Stimulated activated naive CD8-positive, alpha-beta T cell treated with anti-CD3 and anti-CD28 coated beads, Interleukin-15, amount 100 ng/mL, for 72 hours (primary cell): ENCODE measurements around the gene NKX1-1.
A peak's percentile ranks its signal among the peaks of the same experiment; 100 is the strongest.

Experiments used
- ATAC-seq: fragments of 150-1000 bp; cut with Tn5 transposase; 2 replicates; pipeline ENCODE4 v1.10.0; 2021; ENCODE audit warnings: mild to moderate bottlenecking, moderate library complexity
- DNase-seq, 2 donors: peaks; one replicate each; pipeline ENCODE4 v3.0.0; 2021 to 2022
- H3K27ac Mint-ChIP-seq, 2 donors: one replicate each; pipeline ENCODE4 v1.8.0; 2022; ENCODE audit warnings: mild to moderate bottlenecking in 2 of 2, mixed read lengths in 2 of 2, moderate library complexity in 2 of 2
- H3K27me3 Mint-ChIP-seq: one replicate; pipeline ENCODE4 v1.8.0; 2022; ENCODE audit warnings: mixed read lengths
- H3K4me1 Mint-ChIP-seq: one replicate; pipeline ENCODE4 v1.8.0; 2022; ENCODE audit warnings: mild to moderate bottlenecking, mixed read lengths
- H3K4me3 Mint-ChIP-seq, 2 donors: one replicate each; pipeline ENCODE4 v1.8.0; 2022; ENCODE audit warnings: mild to moderate bottlenecking in 2 of 2, mixed read lengths in 2 of 2, moderate library complexity in 1 of 2
- H3K9me3 Mint-ChIP-seq, 2 donors: one replicate each; pipeline ENCODE4 v1.8.0; 2022; ENCODE audit warnings: mixed read lengths in 2 of 2

Gene NKX1-1

GRCh38 chr4:1410491-1411325, 4.5 kb upstream of the NKX1-1 start:
- H3K9me3 Mint-ChIP-seq = no peaks in the 10 kb centered on the region
- H3K27ac Mint-ChIP-seq = no peak overlapping the region
- H3K27me3 Mint-ChIP-seq = peaks cover 86% of the 10 kb centered on the region
- H3K4me1 Mint-ChIP-seq = peaks cover 24% of the 10 kb centered on the region
- H3K4me3 Mint-ChIP-seq = no peak overlapping the region
- peak; percentile 63 for ATAC-seq
- DNase-seq = peak; percentile 41 to 47

- H3K27ac Mint-ChIP-seq = peak overlapping the region in 1 of 2 donors; percentile 15
- H3K9me3 Mint-ChIP-seq = no peaks in the 10 kb centered on the region
- no peak for ATAC-seq
- H3K27me3 Mint-ChIP-seq = peaks cover 86% of the 10 kb centered on the region
- no peak overlapping the region for H3K4me3 Mint-ChIP-seq
- peaks cover 30% of the 10 kb centered on the region for H3K4me1 Mint-ChIP-seq
- DNase-seq = no peak
Measured at GRCh38 chr4:1409491-1410425, 3.5 kb upstream of the NKX1-1 start.

GRCh38 chr4:1409079-1409478, 2.8 kb upstream of the NKX1-1 start:
- Mint-ChIP-seq H3K9me3 (no peaks in the 10 kb centered on the region), H3K4me3 (no peak overlapping the region), H3K4me1 (peaks cover 30% of the 10 kb centered on the region), H3K27ac (peak overlapping the region in 1 of 2 donors; percentile 15), H3K27me3 (peaks cover 90% of the 10 kb centered on the region)
- no peak for ATAC-seq
- no peak for DNase-seq

- Mint-ChIP-seq H3K27me3 (peaks cover 90% of the 10 kb centered on the region), H3K4me1 (peaks cover 34% of the 10 kb centered on the region), H3K27ac (peak overlapping the region in 1 of 2 donors; percentile 60), H3K4me3 (no peak overlapping the region), H3K9me3 (no peaks in the 10 kb centered on the region)
- ATAC-seq = no peak
- DNase-seq = peak in 1 of 2 donors; percentile 14
Measured at GRCh38 chr4:1408418-1408817, 2.2 kb upstream of the NKX1-1 start.

GRCh38 chr4:1407657-1408333, 1.6 kb upstream of the NKX1-1 start:
- no peaks in the 10 kb centered on the region for H3K9me3 Mint-ChIP-seq
- H3K27ac Mint-ChIP-seq = peak overlapping the region in 1 of 2 donors; percentile 87
- DNase-seq = no peak
- ATAC-seq = no peak
- H3K27me3 Mint-ChIP-seq = peaks cover 87% of the 10 kb centered on the region
- H3K4me3 Mint-ChIP-seq = no peak overlapping the region
- peaks cover 34% of the 10 kb centered on the region for H3K4me1 Mint-ChIP-seq

GRCh38 chr4:1406981-1407656, 877 bp upstream of the NKX1-1 start:
- Mint-ChIP-seq H3K27me3 (peaks cover 87% of the 10 kb centered on the region), H3K4me3 (no peak overlapping the region), H3K27ac (peak overlapping the region in 1 of 2 donors; percentile 87), H3K4me1 (peaks cover 34% of the 10 kb centered on the region), H3K9me3 (no peaks in the 10 kb centered on the region)
- DNase-seq = peak in 1 of 2 donors; percentile 8
- ATAC-seq = no peak

- Mint-ChIP-seq H3K27ac (no peak overlapping the region), H3K4me1 (peaks cover 34% of the 10 kb centered on the region), H3K9me3 (no peaks in the 10 kb centered on the region), H3K4me3 (no peak overlapping the region), H3K27me3 (peaks cover 86% of the 10 kb centered on the region)
- DNase-seq = peak in 1 of 2 donors; percentile 7
- no peak for ATAC-seq
Measured at GRCh38 chr4:1405636-1406393, 427 bp downstream of the NKX1-1 start.

GRCh38 chr4:1405254-1405635, 997 bp downstream of the NKX1-1 start:
- H3K27ac Mint-ChIP-seq = peak overlapping the region in 1 of 2 donors; percentile 74
- ATAC-seq (no peak), DNase-seq (no peak)
- H3K4me3 Mint-ChIP-seq = no peak overlapping the region
- H3K9me3 Mint-ChIP-seq = no peaks in the 10 kb centered on the region
- H3K27me3 Mint-ChIP-seq = peaks cover 86% of the 10 kb centered on the region
- peaks cover 28% of the 10 kb centered on the region for H3K4me1 Mint-ChIP-seq

- DNase-seq (peak in 1 of 2 donors; percentile 8), ATAC-seq (no peak)
- Mint-ChIP-seq H3K27me3 (peaks cover 86% of the 10 kb centered on the region), H3K4me3 (no peak overlapping the region), H3K9me3 (no peaks in the 10 kb centered on the region), H3K27ac (peak overlapping the region in 1 of 2 donors; percentile 74), H3K4me1 (peaks cover 28% of the 10 kb centered on the region)
Measured at GRCh38 chr4:1404573-1405253, 1.5 kb downstream of the NKX1-1 start.

GRCh38 chr4:1403591-1404572, 2.4 kb downstream of the NKX1-1 start:
- H3K27me3 Mint-ChIP-seq = peaks cover 78% of the 10 kb centered on the region
- DNase-seq (peak in 1 of 2 donors; percentile 8), ATAC-seq (no peak)
- peak overlapping the region in 1 of 2 donors; percentile 52 for H3K4me3 Mint-ChIP-seq
- peaks cover 31% of the 10 kb centered on the region for H3K4me1 Mint-ChIP-seq
- no peak overlapping the region for H3K27ac Mint-ChIP-seq
- H3K9me3 Mint-ChIP-seq = peaks cover 0 to 2% of the 10 kb centered on the region in 2 donors

- DNase-seq (peak in 1 of 2 donors; percentile 7), ATAC-seq (no peak)
- Mint-ChIP-seq H3K27ac (no peak overlapping the region), H3K4me1 (peaks cover 27% of the 10 kb centered on the region), H3K9me3 (peaks cover 0 to 8% of the 10 kb centered on the region in 2 donors), H3K4me3 (no peak overlapping the region), H3K27me3 (peaks cover 71% of the 10 kb centered on the region)
Measured at GRCh38 chr4:1403177-1403583, 3.1 kb downstream of the NKX1-1 start.

- Mint-ChIP-seq H3K27ac (no peak overlapping the region), H3K4me3 (no peak overlapping the region), H3K27me3 (peaks cover 65% of the 10 kb centered on the region), H3K4me1 (peaks cover 22% of the 10 kb centered on the region), H3K9me3 (peaks cover 0 to 8% of the 10 kb centered on the region in 2 donors)
- ATAC-seq = no peak
- no peak for DNase-seq
Measured at GRCh38 chr4:1402516-1403091, 3.6 kb downstream of the NKX1-1 start.
